ENCODE data around the gene CFAP61.

Gene CFAP61

GRCh38 chr20:20272686-20273085 is 220.4 kb downstream of the CFAP61 start:
- no peak for DNase-seq (ENCODE audit: extremely low read depth, low read depth)
- TF ChIP-seq CTCF (IDR thresholded peaks at IDR 0.05; ENCODE audit: low read depth, low read length, missing control alignments), result no peak

GRCh38 chr20:20273286-20273685 is 221.0 kb downstream of the CFAP61 start:
- no peak for DNase-seq (ENCODE audit: extremely low read depth, low read depth)
- no peak overlapping the region for H3K4me3 ChIP-seq (replicated peaks; ENCODE audit: low read depth, low read length)
- no peak for TF ChIP-seq CTCF (IDR thresholded peaks at IDR 0.05; ENCODE audit: low read depth, low read length, missing control alignments)

More at GRCh38 chr20:20272686-20273085, 220.4 kb downstream of the CFAP61 start:
- H3K4me3 ChIP-seq (replicated peaks; ENCODE audit: low read depth, low read length), result no peak overlapping the region

- TF ChIP-seq CTCF (IDR thresholded peaks at IDR 0.05; ENCODE audit: low read depth, low read length, missing control alignments), result no peak
- H3K4me3 ChIP-seq (replicated peaks; ENCODE audit: low read depth, low read length), result no peak overlapping the region
- DNase-seq (ENCODE audit: extremely low read depth, low read depth), result no peak
These were observed 222.5 kb downstream of the CFAP61 start for GRCh38 chr20:20274821-20275220.

GRCh38 chr20:20275636-20276035 is 223.3 kb downstream of the CFAP61 start:
- TF ChIP-seq CTCF (IDR thresholded peaks at IDR 0.05; ENCODE audit: low read depth, low read length, missing control alignments), result no peak
- H3K4me3 ChIP-seq (replicated peaks; ENCODE audit: low read depth, low read length), result no peak overlapping the region
- no peak for DNase-seq (ENCODE audit: extremely low read depth, low read depth)

GRCh38 chr20:20276811-20277530 is 224.6 kb downstream of the CFAP61 start:
- H3K4me3 ChIP-seq (replicated peaks; ENCODE audit: low read depth, low read length), result no peak overlapping the region
- no peak for TF ChIP-seq CTCF (IDR thresholded peaks at IDR 0.05; ENCODE audit: low read depth, low read length, missing control alignments)
- DNase-seq (ENCODE audit: extremely low read depth, low read depth), result no peak

- no peak for TF ChIP-seq CTCF (IDR thresholded peaks at IDR 0.05; ENCODE audit: low read depth, low read length, missing control alignments)
- no peak overlapping the region for H3K4me3 ChIP-seq (replicated peaks; ENCODE audit: low read depth, low read length)
- no peak for DNase-seq (ENCODE audit: extremely low read depth, low read depth)
These were observed 225.6 kb downstream of the CFAP61 start for GRCh38 chr20:20277894-20278335.

- no peak for DNase-seq (ENCODE audit: extremely low read depth, low read depth)
- no peak for TF ChIP-seq CTCF (IDR thresholded peaks at IDR 0.05; ENCODE audit: low read depth, low read length, missing control alignments)
- H3K4me3 ChIP-seq (replicated peaks; ENCODE audit: low read depth, low read length), result no peak overlapping the region
These were observed 233.7 kb downstream of the CFAP61 start for GRCh38 chr20:20286061-20286460.
